A673 (cell line): ENCODE measurements around the gene GOLGA6L7.
"Not testable (repeated sequence)": the region's sequence is repeated elsewhere in the genome, so short reads cannot be mapped to it uniquely, and the experiment has no call there.

Experiments used
- EZH2 ChIP-seq: fragments of 200-600 bp; sonication (generic); IDR thresholded peaks from 2 replicates; pipeline ENCODE4 v1.6.1; 2017; ENCODE audit warnings: borderline replicate concordance, low read depth, mild to moderate bottlenecking, mixed read lengths, antibody characterized with exemption, low read length; ENCODE audit not compliant: poor library complexity, severe bottlenecking
- TF ChIP-seq, protein P1 (sequence below): fragments of 300-800, 200-600 bp; sonication (generic); conservative IDR thresholded peaks from 2 replicates; pipeline ENCODE4 v1.5.1; 2017; ENCODE audit warnings: low read depth, mild to moderate bottlenecking, antibody characterized with exemption, low read length, moderate library complexity, mixed read lengths

DNA sequence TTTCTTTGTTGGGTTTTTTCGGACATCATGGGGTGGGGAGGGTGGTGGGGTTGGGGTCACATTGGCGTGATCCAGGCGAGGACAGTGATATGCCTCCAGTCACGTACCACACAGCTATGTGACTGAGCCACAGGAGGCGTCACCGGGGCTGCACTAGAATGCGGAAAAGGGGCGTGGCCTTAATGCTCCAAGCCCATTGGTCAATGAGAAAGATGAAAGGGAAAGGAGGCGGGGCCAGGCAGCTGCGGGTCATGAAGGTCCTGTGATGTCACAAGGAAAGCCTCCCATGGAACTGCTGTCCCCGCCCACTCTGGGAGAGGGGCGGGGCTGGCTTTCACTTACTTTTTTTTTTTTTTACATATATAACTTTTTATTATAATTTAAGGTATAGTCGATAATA, at the start of gene GOLGA6L7:
- TF ChIP-seq, protein P1, sequence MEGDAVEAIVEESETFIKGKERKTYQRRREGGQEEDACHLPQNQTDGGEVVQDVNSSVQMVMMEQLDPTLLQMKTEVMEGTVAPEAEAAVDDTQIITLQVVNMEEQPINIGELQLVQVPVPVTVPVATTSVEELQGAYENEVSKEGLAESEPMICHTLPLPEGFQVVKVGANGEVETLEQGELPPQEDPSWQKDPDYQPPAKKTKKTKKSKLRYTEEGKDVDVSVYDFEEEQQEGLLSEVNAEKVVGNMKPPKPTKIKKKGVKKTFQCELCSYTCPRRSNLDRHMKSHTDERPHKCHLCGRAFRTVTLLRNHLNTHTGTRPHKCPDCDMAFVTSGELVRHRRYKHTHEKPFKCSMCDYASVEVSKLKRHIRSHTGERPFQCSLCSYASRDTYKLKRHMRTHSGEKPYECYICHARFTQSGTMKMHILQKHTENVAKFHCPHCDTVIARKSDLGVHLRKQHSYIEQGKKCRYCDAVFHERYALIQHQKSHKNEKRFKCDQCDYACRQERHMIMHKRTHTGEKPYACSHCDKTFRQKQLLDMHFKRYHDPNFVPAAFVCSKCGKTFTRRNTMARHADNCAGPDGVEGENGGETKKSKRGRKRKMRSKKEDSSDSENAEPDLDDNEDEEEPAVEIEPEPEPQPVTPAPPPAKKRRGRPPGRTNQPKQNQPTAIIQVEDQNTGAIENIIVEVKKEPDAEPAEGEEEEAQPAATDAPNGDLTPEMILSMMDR = not testable (repeated sequence)
- TF ChIP-seq EZH2 = not testable (repeated sequence)
